ENCODE data around the gene LRBA.

DNA sequence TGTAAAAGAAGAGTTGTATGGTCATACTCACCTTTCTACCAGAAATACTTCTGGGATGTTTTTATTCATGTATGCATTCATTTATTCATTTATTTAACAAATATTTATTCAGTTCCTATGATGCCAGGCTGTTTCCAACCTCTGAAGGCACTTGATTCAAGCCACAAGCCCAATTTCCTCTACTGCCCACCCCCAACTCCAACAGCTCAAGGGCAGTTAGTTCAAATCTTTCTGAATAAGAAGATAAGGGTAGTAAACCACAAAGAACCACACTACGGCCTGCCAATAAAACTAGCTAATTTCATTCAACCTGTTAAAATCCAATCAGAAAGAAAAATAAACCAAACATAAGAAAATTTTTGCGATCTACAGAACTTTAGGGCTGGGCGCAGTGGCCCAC, 31.2 kb downstream of the LRBA start:
- TF ChIP-seq GATA2 (CRISPR knock-in tag; IDR thresholded peaks at IDR 0.05) (no peak), EZH2phosphoT487 (IDR thresholded peaks at IDR 0.05; ENCODE audit: borderline replicate concordance, low read depth) (no peak), POLR2AphosphoS5 (IDR thresholded peaks at IDR 0.05; ENCODE audit: low read depth, low read length) (no peak), FOSL2 (IDR thresholded peaks at IDR 0.05; ENCODE audit: borderline replicate concordance, low read depth) (no peak), JUND (IDR thresholded peaks at IDR 0.05) (no peak), GABPA (IDR thresholded peaks at IDR 0.05; ENCODE audit: low read depth) (no peak), SMC3 (IDR thresholded peaks at IDR 0.05; ENCODE audit: low read depth, low read length) (no peak), TCF12 (IDR thresholded peaks at IDR 0.05) (no peak), YY1 (IDR thresholded peaks at IDR 0.05; ENCODE audit: low read depth) (no peak), TAF1 (IDR thresholded peaks at IDR 0.05; ENCODE audit: borderline replicate concordance, low read depth, low read length) (no peak), EP300 (IDR thresholded peaks at IDR 0.05; ENCODE audit: borderline replicate concordance in 1 of 2, low read depth in 1 of 2, low read length in 1 of 2) (no peak)
- TF ChIP-seq, protein P1, sequence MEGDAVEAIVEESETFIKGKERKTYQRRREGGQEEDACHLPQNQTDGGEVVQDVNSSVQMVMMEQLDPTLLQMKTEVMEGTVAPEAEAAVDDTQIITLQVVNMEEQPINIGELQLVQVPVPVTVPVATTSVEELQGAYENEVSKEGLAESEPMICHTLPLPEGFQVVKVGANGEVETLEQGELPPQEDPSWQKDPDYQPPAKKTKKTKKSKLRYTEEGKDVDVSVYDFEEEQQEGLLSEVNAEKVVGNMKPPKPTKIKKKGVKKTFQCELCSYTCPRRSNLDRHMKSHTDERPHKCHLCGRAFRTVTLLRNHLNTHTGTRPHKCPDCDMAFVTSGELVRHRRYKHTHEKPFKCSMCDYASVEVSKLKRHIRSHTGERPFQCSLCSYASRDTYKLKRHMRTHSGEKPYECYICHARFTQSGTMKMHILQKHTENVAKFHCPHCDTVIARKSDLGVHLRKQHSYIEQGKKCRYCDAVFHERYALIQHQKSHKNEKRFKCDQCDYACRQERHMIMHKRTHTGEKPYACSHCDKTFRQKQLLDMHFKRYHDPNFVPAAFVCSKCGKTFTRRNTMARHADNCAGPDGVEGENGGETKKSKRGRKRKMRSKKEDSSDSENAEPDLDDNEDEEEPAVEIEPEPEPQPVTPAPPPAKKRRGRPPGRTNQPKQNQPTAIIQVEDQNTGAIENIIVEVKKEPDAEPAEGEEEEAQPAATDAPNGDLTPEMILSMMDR (IDR thresholded peaks at IDR 0.05) = no peak

Measured in SK-N-SH (cell line).